ENCODE measurements around the gene ABLIM1. TPM values are rescaled to one million over a fixed set of nuclear protein-coding genes. Genes with fewer than 3 reads are reported as not detected.

ABLIM1 gene
- total and polyA plus RNA-seq, 10 of the 15 experiments (the other 5 are each of a cell fraction or from before 2014, with no cell fraction given), result 14.2 to 50.5 (median 28.1) TPM

GRCh38 chr10:114458955-114459354, 199.1 kb downstream of the ABLIM1 start (continued):
- TF ChIP-seq CTCF (IDR thresholded peaks at IDR 0.05 in 2 of 3, conservative IDR thresholded peaks at IDR 0.05 in 1 of 3; ENCODE audit: control insufficient read depth in 2 of 3, extremely low read depth in 1 of 3, insufficient read depth in 1 of 3, low read depth in 3 of 3, low read length in 3 of 3) (peak; percentile 34 to 44 (median 41); a peak in 5 of 6 replicates), CHD1 (IDR thresholded peaks at IDR 0.05; ENCODE audit: low read depth, low read length) (no peak), MXI1 (IDR thresholded peaks at IDR 0.05; ENCODE audit: low read depth, low read length) (no peak), SMARCA5 (IDR thresholded peaks at IDR 0.05) (no peak), ZNF384 (IDR thresholded peaks at IDR 0.05; ENCODE audit: borderline replicate concordance, low read depth, low read length) (no peak), PAX5 (IDR thresholded peaks at IDR 0.05; ENCODE audit: borderline replicate concordance, low read depth, low read length) (no peak), POLR2AphosphoS2 (IDR thresholded peaks at IDR 0.05; ENCODE audit: low read depth, low read length) (no peak), TCF7 (IDR thresholded peaks at IDR 0.05; ENCODE audit: borderline replicate concordance) (no peak), CEBPB (IDR thresholded peaks at IDR 0.05; ENCODE audit: borderline replicate concordance in 1 of 2, low read depth in 2 of 2, low read length in 2 of 2) (no peak), BCL11A (IDR thresholded peaks at IDR 0.05; ENCODE audit: low read depth, low read length) (no peak), RCOR1 (conservative IDR thresholded peaks at IDR 0.05; ENCODE audit: low read depth, low read length) (no peak), ZNF592 (IDR thresholded peaks at IDR 0.05) (no peak), EED (IDR thresholded peaks at IDR 0.05; ENCODE audit: low read depth) (no peak), WRNIP1 (IDR thresholded peaks at IDR 0.05; ENCODE audit: borderline replicate concordance, low read depth, low read length) (no peak)
- TF ChIP-seq, protein P1, sequence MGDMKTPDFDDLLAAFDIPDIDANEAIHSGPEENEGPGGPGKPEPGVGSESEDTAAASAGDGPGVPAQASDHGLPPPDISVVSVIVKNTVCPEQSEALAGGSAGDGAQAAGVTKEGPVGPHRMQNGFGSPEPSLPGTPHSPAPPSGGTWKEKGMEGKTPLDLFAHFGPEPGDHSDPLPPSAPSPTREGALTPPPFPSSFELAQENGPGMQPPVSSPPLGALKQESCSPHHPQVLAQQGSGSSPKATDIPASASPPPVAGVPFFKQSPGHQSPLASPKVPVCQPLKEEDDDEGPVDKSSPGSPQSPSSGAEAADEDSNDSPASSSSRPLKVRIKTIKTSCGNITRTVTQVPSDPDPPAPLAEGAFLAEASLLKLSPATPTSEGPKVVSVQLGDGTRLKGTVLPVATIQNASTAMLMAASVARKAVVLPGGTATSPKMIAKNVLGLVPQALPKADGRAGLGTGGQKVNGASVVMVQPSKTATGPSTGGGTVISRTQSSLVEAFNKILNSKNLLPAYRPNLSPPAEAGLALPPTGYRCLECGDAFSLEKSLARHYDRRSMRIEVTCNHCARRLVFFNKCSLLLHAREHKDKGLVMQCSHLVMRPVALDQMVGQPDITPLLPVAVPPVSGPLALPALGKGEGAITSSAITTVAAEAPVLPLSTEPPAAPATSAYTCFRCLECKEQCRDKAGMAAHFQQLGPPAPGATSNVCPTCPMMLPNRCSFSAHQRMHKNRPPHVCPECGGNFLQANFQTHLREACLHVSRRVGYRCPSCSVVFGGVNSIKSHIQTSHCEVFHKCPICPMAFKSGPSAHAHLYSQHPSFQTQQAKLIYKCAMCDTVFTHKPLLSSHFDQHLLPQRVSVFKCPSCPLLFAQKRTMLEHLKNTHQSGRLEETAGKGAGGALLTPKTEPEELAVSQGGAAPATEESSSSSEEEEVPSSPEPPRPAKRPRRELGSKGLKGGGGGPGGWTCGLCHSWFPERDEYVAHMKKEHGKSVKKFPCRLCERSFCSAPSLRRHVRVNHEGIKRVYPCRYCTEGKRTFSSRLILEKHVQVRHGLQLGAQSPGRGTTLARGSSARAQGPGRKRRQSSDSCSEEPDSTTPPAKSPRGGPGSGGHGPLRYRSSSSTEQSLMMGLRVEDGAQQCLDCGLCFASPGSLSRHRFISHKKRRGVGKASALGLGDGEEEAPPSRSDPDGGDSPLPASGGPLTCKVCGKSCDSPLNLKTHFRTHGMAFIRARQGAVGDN (IDR thresholded peaks at IDR 0.05), result no peak
- TF ChIP-seq, protein P2, sequence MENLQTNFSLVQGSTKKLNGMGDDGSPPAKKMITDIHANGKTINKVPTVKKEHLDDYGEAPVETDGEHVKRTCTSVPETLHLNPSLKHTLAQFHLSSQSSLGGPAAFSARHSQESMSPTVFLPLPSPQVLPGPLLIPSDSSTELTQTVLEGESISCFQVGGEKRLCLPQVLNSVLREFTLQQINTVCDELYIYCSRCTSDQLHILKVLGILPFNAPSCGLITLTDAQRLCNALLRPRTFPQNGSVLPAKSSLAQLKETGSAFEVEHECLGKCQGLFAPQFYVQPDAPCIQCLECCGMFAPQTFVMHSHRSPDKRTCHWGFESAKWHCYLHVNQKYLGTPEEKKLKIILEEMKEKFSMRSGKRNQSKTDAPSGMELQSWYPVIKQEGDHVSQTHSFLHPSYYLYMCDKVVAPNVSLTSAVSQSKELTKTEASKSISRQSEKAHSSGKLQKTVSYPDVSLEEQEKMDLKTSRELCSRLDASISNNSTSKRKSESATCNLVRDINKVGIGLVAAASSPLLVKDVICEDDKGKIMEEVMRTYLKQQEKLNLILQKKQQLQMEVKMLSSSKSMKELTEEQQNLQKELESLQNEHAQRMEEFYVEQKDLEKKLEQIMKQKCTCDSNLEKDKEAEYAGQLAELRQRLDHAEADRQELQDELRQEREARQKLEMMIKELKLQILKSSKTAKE (IDR thresholded peaks at IDR 0.05; ENCODE audit: low read depth, poor library complexity, severe bottlenecking), result no peak
- TF ChIP-seq, protein P3, sequence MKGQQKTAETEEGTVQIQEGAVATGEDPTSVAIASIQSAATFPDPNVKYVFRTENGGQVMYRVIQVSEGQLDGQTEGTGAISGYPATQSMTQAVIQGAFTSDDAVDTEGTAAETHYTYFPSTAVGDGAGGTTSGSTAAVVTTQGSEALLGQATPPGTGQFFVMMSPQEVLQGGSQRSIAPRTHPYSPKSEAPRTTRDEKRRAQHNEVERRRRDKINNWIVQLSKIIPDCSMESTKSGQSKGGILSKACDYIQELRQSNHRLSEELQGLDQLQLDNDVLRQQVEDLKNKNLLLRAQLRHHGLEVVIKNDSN (IDR thresholded peaks at IDR 0.05; ENCODE audit: borderline replicate concordance, extremely low read length, insufficient read depth, low read depth, low read length), result peak; percentile 45
